IMR-90 (cell line): ENCODE measurements around the gene BTBD2. TPM values are rescaled to one million over a fixed set of nuclear protein-coding genes. Genes with fewer than 3 reads are reported as not detected.

Experiments used
- ATAC-seq: fragments of 200-7000 bp; cut with Tn5 transposase; 2 replicates; pipeline ENCODE4 v1.9.1; 2020; ENCODE audit warnings: low read depth, mild to moderate bottlenecking, moderate library complexity
- BruUV-seq: library from RNA; stranded (reverse); fragments of 400-500 nt; replicated peaks from 2 replicates; lab custom pipeline; 2021; lab: Mats Ljungman, UMichigan
- CTCF ChIA-PET: fragments of 300-600 bp; formaldehyde crosslinking; extraction: SDS; loops from one replicate; lab custom pipeline; 2021; ENCODE audit warnings: antibody characterized with exemption; lab: Yijun Ruan, JAX
- POLR2A ChIA-PET: fragments of 300-600 bp; sonication (Branson Sonifier 250); formaldehyde crosslinking; loops from one replicate; lab custom pipeline; 2022; ENCODE audit warnings: antibody characterized with exemption; ENCODE audit not compliant: unreplicated experiment; lab: Charles Lee
- DNase-seq: peaks from one replicate; pipeline ENCODE4 v3.0.0; 2013
- H2AFZ ChIP-seq: replicated peaks from 2 replicates; pipeline ENCODE3; 2013; ENCODE audit warnings: low read length, mild to moderate bottlenecking; ENCODE audit not compliant: poor library complexity
- H2AK5ac ChIP-seq: 2 replicates; pipeline ENCODE4 v1.6.1; 2013; ENCODE audit warnings: low read depth, low read length, inconsistent platforms
- H2AK9ac ChIP-seq: replicated peaks from 2 replicates; pipeline ENCODE3; 2013; ENCODE audit warnings: mild to moderate bottlenecking, low read depth, low read length, moderate library complexity; ENCODE audit not compliant: poor library complexity
- H2BK120ac ChIP-seq: 2 replicates; pipeline ENCODE4 v1.6.1; 2013; ENCODE audit warnings: low read depth, low read length, inconsistent platforms
- H2BK15ac ChIP-seq: 3 replicates; pipeline ENCODE4 v1.6.1; 2013; ENCODE audit warnings: low read depth, low read length, inconsistent platforms
- H2BK20ac ChIP-seq: 2 replicates; pipeline ENCODE4 v1.6.1; 2013; ENCODE audit warnings: low read depth, mild to moderate bottlenecking, inconsistent platforms, low read length, moderate library complexity
- H2BK5ac ChIP-seq: 2 replicates; pipeline ENCODE4 v1.6.1; 2013; ENCODE audit warnings: mild to moderate bottlenecking, low read depth, low read length, inconsistent platforms; ENCODE audit not compliant: poor library complexity, severe bottlenecking
- H3K14ac ChIP-seq: replicated peaks from 2 replicates; pipeline ENCODE4 v1.6.1; 2013; ENCODE audit warnings: low read depth, low read length, inconsistent platforms
- H3K18ac ChIP-seq: 2 replicates; pipeline ENCODE4 v1.6.1; 2013; ENCODE audit warnings: low read depth, low read length, control low read depth
- H3K23ac ChIP-seq: 2 replicates; pipeline ENCODE4 v1.6.1; 2013; ENCODE audit warnings: low read depth, low read length, inconsistent platforms
- H3K27ac ChIP-seq: 2 replicates; pipeline ENCODE4 v1.5.1; 2013; ENCODE audit warnings: mild to moderate bottlenecking, control low read depth, low read length; ENCODE audit not compliant: insufficient read depth
- H3K27me3 ChIP-seq: 2 replicates; pipeline ENCODE4 v1.6.1; 2013; ENCODE audit warnings: low read length; ENCODE audit not compliant: control insufficient read depth, insufficient read depth
- H3K36me3 ChIP-seq: 2 replicates; pipeline ENCODE4 v1.6.1; 2013; ENCODE audit warnings: low read length, mixed read lengths; ENCODE audit not compliant: control insufficient read depth, insufficient read depth
- H3K4ac ChIP-seq: 2 replicates; pipeline ENCODE4 v1.6.1; 2013; ENCODE audit warnings: low read depth, low read length, inconsistent platforms
- H3K4me1 ChIP-seq: 2 replicates; pipeline ENCODE4 v1.6.1; 2013; ENCODE audit warnings: low read length, mixed read lengths; ENCODE audit not compliant: control insufficient read depth, insufficient read depth
- H3K4me2 ChIP-seq: 2 replicates; pipeline ENCODE4 v1.6.1; 2013; ENCODE audit warnings: low read depth, mild to moderate bottlenecking, control low read depth, low read length, moderate library complexity
- H3K4me3 ChIP-seq: 2 replicates; pipeline ENCODE4 v1.5.1; 2013; ENCODE audit warnings: low read depth, mild to moderate bottlenecking, control low read depth, low read length, moderate library complexity; ENCODE audit not compliant: insufficient read depth
- H3K56ac ChIP-seq: 2 replicates; pipeline ENCODE4 v1.6.1; 2013; ENCODE audit warnings: low read length, inconsistent platforms; ENCODE audit not compliant: insufficient read depth; ENCODE audit errors: extremely low read depth
- H3K79me1 ChIP-seq, 2 experiments: 2 replicates each; pipeline ENCODE4 v1.6.1; 2013; ENCODE audit warnings: low read length in 2 of 2, inconsistent platforms in 1 of 2, low read depth in 1 of 2
- H3K9ac ChIP-seq: 2 replicates; pipeline ENCODE4 v1.6.1; 2013; ENCODE audit warnings: low read depth, low read length, control low read depth
- H3K9me1 ChIP-seq: 2 replicates; pipeline ENCODE4 v1.6.1; 2013; ENCODE audit warnings: low read length, inconsistent platforms; ENCODE audit not compliant: insufficient read depth
- H3K9me3 ChIP-seq: 2 replicates; pipeline ENCODE4 v1.6.1; 2013; ENCODE audit warnings: low read length; ENCODE audit not compliant: control insufficient read depth, insufficient read depth
- H4K20me1 ChIP-seq: 2 replicates; pipeline ENCODE4 v1.6.1; 2013; ENCODE audit warnings: low read length, inconsistent platforms; ENCODE audit not compliant: insufficient read depth
- H4K5ac ChIP-seq: 2 replicates; pipeline ENCODE4 v1.6.1; 2013; ENCODE audit warnings: mild to moderate bottlenecking, low read depth, low read length, control low read depth
- H4K8ac ChIP-seq, 2 experiments: 2 replicates each; pipeline ENCODE4 v1.6.1; 2013; ENCODE audit warnings: low read depth in 2 of 2, low read length in 2 of 2, control low read depth in 1 of 2, inconsistent platforms in 1 of 2
- H4K91ac ChIP-seq: 2 replicates; pipeline ENCODE4 v1.6.1; 2013; ENCODE audit warnings: low read depth, low read length, inconsistent platforms; ENCODE audit not compliant: insufficient read depth
- BHLHE40 ChIP-seq: fragments of 150-350 bp; IDR thresholded peaks from 2 replicates; pipeline ENCODE4 v1.6.1; 2016; ENCODE audit warnings: mild to moderate bottlenecking, low read depth, low read length
- CEBPB ChIP-seq: IDR thresholded peaks from 2 replicates; pipeline ENCODE4 v1.6.1; 2012; ENCODE audit warnings: low read depth, low read length, improper control_type of control experiment
- CHD1 ChIP-seq: IDR thresholded peaks from 2 replicates; pipeline ENCODE4 v1.6.1; 2012; ENCODE audit warnings: low read depth, low read length, improper control_type of control experiment
- ELK1 ChIP-seq: fragments of 150-350 bp; IDR thresholded peaks from 2 replicates; pipeline ENCODE4 v1.6.1; 2016; ENCODE audit warnings: low read depth, mild to moderate bottlenecking, low read length, moderate library complexity, borderline replicate concordance
- FOS ChIP-seq: fragments of 150-350 bp; IDR thresholded peaks from 2 replicates; pipeline ENCODE4 v1.6.1; 2016; ENCODE audit warnings: low read depth, low read length
- MAZ ChIP-seq: IDR thresholded peaks from 2 replicates; pipeline ENCODE4 v1.6.1; 2012; ENCODE audit warnings: low read depth, mild to moderate bottlenecking, low read length, improper control_type of control experiment, moderate library complexity, borderline replicate concordance
- MXI1 ChIP-seq: IDR thresholded peaks from 2 replicates; pipeline ENCODE4 v1.6.1; 2012; ENCODE audit warnings: low read depth, mild to moderate bottlenecking, low read length, moderate library complexity, borderline replicate concordance
- NFE2L2 ChIP-seq: fragments of 150-350 bp; IDR thresholded peaks from 2 replicates; pipeline ENCODE4 v1.6.1; 2016; ENCODE audit warnings: low read depth, mild to moderate bottlenecking, low read length
- RAD21 ChIP-seq: IDR thresholded peaks from 2 replicates; pipeline ENCODE4 v1.6.1; 2012; ENCODE audit warnings: low read length, improper control_type of control experiment
- RCOR1 ChIP-seq: IDR thresholded peaks from 2 replicates; pipeline ENCODE4 v1.6.1; 2012; ENCODE audit warnings: mild to moderate bottlenecking, low read length, improper control_type of control experiment; ENCODE audit not compliant: insufficient replicate concordance
- RFX5 ChIP-seq: IDR thresholded peaks from 2 replicates; pipeline ENCODE4 v1.8.0; 2012; ENCODE audit warnings: low read depth, mild to moderate bottlenecking, low read length, moderate library complexity
- USF2 ChIP-seq: fragments of 150-350 bp; IDR thresholded peaks from 2 replicates; pipeline ENCODE4 v1.6.1; 2017; ENCODE audit warnings: mild to moderate bottlenecking, antibody characterized with exemption, low read length, low read depth
- WGBS, 2 experiments: methylation state at CpG; one replicate each; pipeline versions ENCODE4 v1.1.5 to v1.1.7; 2013; ENCODE audit warnings: missing lambda C conversion rate in 2 of 2; ENCODE audit not compliant: insufficient read length in 1 of 2; ENCODE audit errors: extremely low coverage in 2 of 2; 5-methylcytosine and 5-hydroxymethylcytosine counted together
- dilution Hi-C: fragments of 300-500 bp; cut with HindIII; formaldehyde crosslinking; loops from one replicate; pipeline ENCODE4 v1.14.3; 2018; ENCODE audit warnings: low sequenced_read_pairs; ENCODE audit not compliant: unreplicated experiment
- in situ Hi-C: fragments of 300-500 bp; cut with MboI; formaldehyde crosslinking; loops from 3 replicates; pipeline ENCODE4 v1.14.3; 2019; ENCODE audit warnings: low sequenced_read_pairs, inconsistent platforms, mixed read lengths
- intact Hi-C: fragments of 100-400 bp; cut with micrococcal nuclease; formaldehyde crosslinking; loops from 2 replicates; pipeline ENCODE4 v1.10.0; 2022
- polyA plus RNA-seq, 3 experiments: library from polyadenylated mRNA; depleted of rRNA; stranded (reverse); fragments of >200 nt; gene quantifications; 2 replicates each; pipeline ENCODE4 v1.2.3, GENCODE V29; 2012; ENCODE audit warnings: low replicate concordance in 1 of 3
- total RNA-seq: library from RNA; depleted of rRNA; stranded (reverse); fragments of >200 nt; gene quantifications from 2 replicates; pipeline ENCODE4 v1.2.3, GENCODE V29; 2012
- TF ChIP-seq, protein P1 (sequence below): conservative IDR thresholded peaks from 2 replicates; pipeline ENCODE4 v1.5.1; 2012; ENCODE audit warnings: mild to moderate bottlenecking, low read depth, low read length, improper control_type of control experiment

The BTBD2 gene
- total and polyA plus RNA-seq, 2 of the 4 experiments (the other 2 are of a cell fraction) = 24.4 to 65.7 TPM

DNA sequence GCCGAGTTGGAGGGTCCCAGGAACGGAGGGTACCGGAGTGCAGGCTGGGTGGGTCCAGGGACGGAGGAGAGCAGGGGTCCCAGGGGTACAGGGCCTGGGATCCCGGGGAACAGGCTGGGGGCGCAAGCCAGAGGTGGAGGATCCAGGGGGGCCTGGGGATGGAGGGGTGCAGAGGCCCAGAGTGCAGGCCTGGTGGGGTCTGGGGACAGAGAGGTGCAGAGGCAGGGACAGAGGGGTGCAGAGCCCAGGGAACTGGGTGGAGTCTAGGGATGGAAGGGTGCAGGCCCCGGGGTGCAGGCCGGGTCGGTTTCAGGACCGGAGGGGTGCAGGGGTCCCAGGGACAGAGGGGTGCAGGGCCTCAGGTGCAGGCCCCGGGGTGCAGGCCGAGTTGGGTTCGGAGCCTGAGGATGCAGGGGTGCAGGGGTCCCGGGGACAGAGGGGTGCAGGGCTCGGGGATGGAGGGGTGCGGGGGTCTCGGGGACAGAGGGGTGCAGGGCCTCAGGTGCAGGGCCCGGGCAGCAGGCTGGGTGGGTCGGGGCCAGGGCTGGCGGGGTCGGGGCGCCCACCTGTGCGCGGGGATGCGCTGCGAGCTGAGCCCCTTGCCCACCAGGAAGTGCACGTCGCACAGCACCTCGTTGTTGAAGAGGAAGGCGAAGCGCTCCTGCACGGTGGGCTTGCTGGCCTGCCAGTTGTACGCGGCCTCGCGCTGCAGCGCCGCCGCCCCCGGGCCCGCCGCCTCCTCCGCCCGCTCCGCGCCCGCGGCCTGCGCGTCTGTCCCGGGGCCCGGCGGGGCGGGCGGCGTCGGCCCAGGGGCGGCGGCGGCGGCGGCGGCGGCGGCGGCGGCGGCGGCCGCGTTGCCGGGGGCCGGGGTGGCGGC is 545 bp downstream of the BTBD2 start:
- Histone ChIP-seq H4K20me1 (peaks cover 13% of the 10 kb centered on the region), H3K56ac (no peak overlapping the region), H3K27ac (peak overlapping the region; percentile 92), H3K14ac (peak overlapping the region; percentile 91; the same call in 1 of the 2 replicates), H2BK5ac (peak overlapping the region; percentile 56), H2BK15ac (no peak overlapping the region), H3K79me1 (peaks cover 3 to 53% of the 10 kb centered on the region in 2 experiments; a peak in 3 of 4 replicates), H3K36me3 (peaks cover 5% of the 10 kb centered on the region), H3K4me3 (peak overlapping the region; percentile 100), H3K9me1 (no peaks in the 10 kb centered on the region), H3K4me1 (peaks cover 14% of the 10 kb centered on the region), H2BK20ac (no peak overlapping the region), H4K8ac (peak overlapping the region in 1 of 2 experiments; percentile 92; a peak in 1 of 4 replicates), H3K18ac (0 out of 2 replicates have a peak overlapping the region, but pooled peaks have one; percentile 65), H2BK120ac (no peak overlapping the region), H3K9me3 (no peaks in the 10 kb centered on the region), H3K4ac (peak overlapping the region; percentile 91), H4K91ac (peak overlapping the region; percentile 84; the same call in 1 of the 2 replicates), H3K9ac (peak overlapping the region; percentile 100), H3K27me3 (no peaks in the 10 kb centered on the region), H4K5ac (peak overlapping the region; percentile 93), H2AFZ (peak overlapping the region; percentile 88), H3K23ac (peak overlapping the region; percentile 71; the same call in 1 of the 2 replicates), H2AK5ac (peak overlapping the region; percentile 90; the same call in 1 of the 2 replicates), H2AK9ac (peak overlapping the region; percentile 99), H3K4me2 (peak overlapping the region; percentile 84)
- intact Hi-C loops (loop anchor here (5.0 kb wide), 1 partner anchor 137 kb away; the partner anchor contains the start of gene AP3D1), dilution Hi-C loops (no loop called here), in situ Hi-C loops (no loop called here)
- BruUV-seq = no TSS peak
- WGBS, 2 experiments = 9% methylated on average over 30 of the region's 74 CpGs; no CpG with 5 or more reads in 1 of the 2 experiments
- ChIA-PET CTCF (no interaction called here), POLR2A (no interaction called here)
- DNase-seq (no peak), ATAC-seq (peak; percentile 59)
- TF ChIP-seq MXI1 = no peak
- TF ChIP-seq RAD21 = no peak
- no peak for TF ChIP-seq ELK1
- TF ChIP-seq RFX5 = no peak
- TF ChIP-seq USF2 = no peak
- no peak for TF ChIP-seq FOS
- TF ChIP-seq CHD1 = no peak
- TF ChIP-seq MAZ = no peak
- TF ChIP-seq, protein P1, sequence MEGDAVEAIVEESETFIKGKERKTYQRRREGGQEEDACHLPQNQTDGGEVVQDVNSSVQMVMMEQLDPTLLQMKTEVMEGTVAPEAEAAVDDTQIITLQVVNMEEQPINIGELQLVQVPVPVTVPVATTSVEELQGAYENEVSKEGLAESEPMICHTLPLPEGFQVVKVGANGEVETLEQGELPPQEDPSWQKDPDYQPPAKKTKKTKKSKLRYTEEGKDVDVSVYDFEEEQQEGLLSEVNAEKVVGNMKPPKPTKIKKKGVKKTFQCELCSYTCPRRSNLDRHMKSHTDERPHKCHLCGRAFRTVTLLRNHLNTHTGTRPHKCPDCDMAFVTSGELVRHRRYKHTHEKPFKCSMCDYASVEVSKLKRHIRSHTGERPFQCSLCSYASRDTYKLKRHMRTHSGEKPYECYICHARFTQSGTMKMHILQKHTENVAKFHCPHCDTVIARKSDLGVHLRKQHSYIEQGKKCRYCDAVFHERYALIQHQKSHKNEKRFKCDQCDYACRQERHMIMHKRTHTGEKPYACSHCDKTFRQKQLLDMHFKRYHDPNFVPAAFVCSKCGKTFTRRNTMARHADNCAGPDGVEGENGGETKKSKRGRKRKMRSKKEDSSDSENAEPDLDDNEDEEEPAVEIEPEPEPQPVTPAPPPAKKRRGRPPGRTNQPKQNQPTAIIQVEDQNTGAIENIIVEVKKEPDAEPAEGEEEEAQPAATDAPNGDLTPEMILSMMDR = no peak
- TF ChIP-seq NFE2L2 = no peak
- no peak for TF ChIP-seq CEBPB
- TF ChIP-seq RCOR1 = no peak
- TF ChIP-seq BHLHE40 = no peak
